Activated CD4-positive, alpha-beta T cell treated with anti-CD3 and anti-CD28 coated beads for 4 hours (primary cell): ENCODE measurements around the gene DOCK1.
"Not testable (repeated sequence)": the region's sequence is repeated elsewhere in the genome, so short reads cannot be mapped to it uniquely, and the experiment has no call there.

Source experiments
- DNase-seq, 2 donors: peaks; one replicate each; pipeline ENCODE4 v3.0.0-alpha.2; 2020

The DOCK1 gene

GRCh38 chr10:126903656-126904360 lies 1.4 kb upstream of the DOCK1 start:
- DNase-seq, result no peak

GRCh38 chr10:126904516-126904817 lies 761 bp upstream of the DOCK1 start:
- DNase-seq, result no peak

GRCh38 chr10:126905776-126906703 lies 812 bp downstream of the DOCK1 start:
- DNase-seq, result no peak

GRCh38 chr10:126906704-126907422 lies 1.6 kb downstream of the DOCK1 start:
- DNase-seq, result no peak

GRCh38 chr10:126907423-126907970 lies 2.3 kb downstream of the DOCK1 start:
- no peak for DNase-seq

GRCh38 chr10:126908225-126908624 lies 3.0 kb downstream of the DOCK1 start:
- no peak for DNase-seq

GRCh38 chr10:126908729-126909128 lies 3.5 kb downstream of the DOCK1 start:
- DNase-seq, result no peak

- no peak for DNase-seq
These were observed 3.9 kb downstream of the DOCK1 start for GRCh38 chr10:126909147-126909546.

- no peak for DNase-seq
These were observed 5.0 kb downstream of the DOCK1 start for GRCh38 chr10:126910196-126910595.

- no peak for DNase-seq
These were observed 5.6 kb downstream of the DOCK1 start for GRCh38 chr10:126910798-126911197.

- no peak for DNase-seq
These were observed 6.1 kb downstream of the DOCK1 start for GRCh38 chr10:126911301-126911700.

- no peak for DNase-seq
These were observed 8.1 kb downstream of the DOCK1 start for GRCh38 chr10:126913316-126913715.

- no peak for DNase-seq
These were observed 9.3 kb downstream of the DOCK1 start for GRCh38 chr10:126914561-126914960.

GRCh38 chr10:126916952-126917351 lies 11.7 kb downstream of the DOCK1 start:
- not testable (repeated sequence) for DNase-seq

- DNase-seq, result no peak
These were observed 12.1 kb downstream of the DOCK1 start for GRCh38 chr10:126917375-126917774.

- DNase-seq, result no peak
These were observed 13.0 kb downstream of the DOCK1 start for GRCh38 chr10:126917975-126918908.

GRCh38 chr10:126919426-126919825 lies 14.2 kb downstream of the DOCK1 start:
- no peak for DNase-seq

GRCh38 chr10:126921162-126921561 lies 15.9 kb downstream of the DOCK1 start:
- no peak for DNase-seq

GRCh38 chr10:126921974-126922525 lies 16.8 kb downstream of the DOCK1 start:
- no peak for DNase-seq

- DNase-seq, result no peak
These were observed 19.1 kb downstream of the DOCK1 start for GRCh38 chr10:126924180-126924914.

GRCh38 chr10:126924915-126925300 lies 19.7 kb downstream of the DOCK1 start:
- no peak for DNase-seq
